NCI-H82 treated with DMSO at 0.1 percent for 48 hours (cell line): ENCODE data around the gene PDCD2L.
"Not testable (repeated sequence)": the region's sequence is repeated elsewhere in the genome, so short reads cannot be mapped to it uniquely, and the experiment has no call there.

ENCODE experiments used
- DNase-seq: peaks from one replicate; lab custom pipeline; 2025; ENCODE audit not compliant: unreplicated experiment; lab: John Stamatoyannopoulos, UW

The PDCD2L gene

GRCh38 chr19:34373601-34374288 lies 30.5 kb upstream of the PDCD2L start:
- no peak for DNase-seq

GRCh38 chr19:34375598-34375997 lies 28.6 kb upstream of the PDCD2L start:
- DNase-seq, result no peak

GRCh38 chr19:34380639-34381241 lies 23.5 kb upstream of the PDCD2L start:
- no peak for DNase-seq

GRCh38 chr19:34381399-34382251 lies 22.6 kb upstream of the PDCD2L start:
- DNase-seq, result no peak

GRCh38 chr19:34382471-34382870 lies 21.7 kb upstream of the PDCD2L start:
- DNase-seq, result no peak

- DNase-seq, result no peak
Measured at GRCh38 chr19:34383599-34383998, 20.6 kb upstream of the PDCD2L start.

- no peak for DNase-seq
Measured at GRCh38 chr19:34386645-34387445, 17.4 kb upstream of the PDCD2L start.

- no peak for DNase-seq
Measured at GRCh38 chr19:34387446-34387810, 16.8 kb upstream of the PDCD2L start.

- DNase-seq, result not testable (repeated sequence)
Measured at GRCh38 chr19:34388745-34389144, 15.5 kb upstream of the PDCD2L start.

GRCh38 chr19:34391813-34392212 lies 12.4 kb upstream of the PDCD2L start:
- no peak for DNase-seq

GRCh38 chr19:34393031-34393430 lies 11.2 kb upstream of the PDCD2L start:
- no peak for DNase-seq

- DNase-seq, result no peak
Measured at GRCh38 chr19:34393629-34394028, 10.6 kb upstream of the PDCD2L start.

GRCh38 chr19:34397853-34398252 lies 6.3 kb upstream of the PDCD2L start:
- no peak for DNase-seq

GRCh38 chr19:34399886-34400285 lies 4.3 kb upstream of the PDCD2L start:
- DNase-seq, result no peak

- not testable (repeated sequence) for DNase-seq
Measured at GRCh38 chr19:34400844-34401243, 3.4 kb upstream of the PDCD2L start.

- no peak for DNase-seq
Measured at GRCh38 chr19:34402074-34402600, 2.1 kb upstream of the PDCD2L start.

- no peak for DNase-seq
Measured at GRCh38 chr19:34403784-34404108, 453 bp upstream of the PDCD2L start.

- no peak for DNase-seq
Measured at GRCh38 chr19:34405892-34406660, 1.9 kb downstream of the PDCD2L start.

- DNase-seq, result no peak
Measured at GRCh38 chr19:34408411-34408810, 4.2 kb downstream of the PDCD2L start.
